SH-SY5Y (cell line): Measurements from ENCODE around the gene RDH16.

Experiments
- GATA2 ChIP-seq: IDR thresholded peaks from 2 replicates; pipeline ENCODE4 v1.6.1; 2011; ENCODE audit warnings: mild to moderate bottlenecking, low read depth, low read length
- GATA3 ChIP-seq: IDR thresholded peaks from 2 replicates; pipeline ENCODE4 v1.6.1; 2011; ENCODE audit warnings: low read depth, mild to moderate bottlenecking, low read length, moderate library complexity

- TF ChIP-seq GATA3 = no peak
- no peak for TF ChIP-seq GATA2
Observed at GRCh38 chr12:56927281-56927680, 30.1 kb downstream of the RDH16 start.
